ENCODE data around the gene DNAL1.

DNA sequence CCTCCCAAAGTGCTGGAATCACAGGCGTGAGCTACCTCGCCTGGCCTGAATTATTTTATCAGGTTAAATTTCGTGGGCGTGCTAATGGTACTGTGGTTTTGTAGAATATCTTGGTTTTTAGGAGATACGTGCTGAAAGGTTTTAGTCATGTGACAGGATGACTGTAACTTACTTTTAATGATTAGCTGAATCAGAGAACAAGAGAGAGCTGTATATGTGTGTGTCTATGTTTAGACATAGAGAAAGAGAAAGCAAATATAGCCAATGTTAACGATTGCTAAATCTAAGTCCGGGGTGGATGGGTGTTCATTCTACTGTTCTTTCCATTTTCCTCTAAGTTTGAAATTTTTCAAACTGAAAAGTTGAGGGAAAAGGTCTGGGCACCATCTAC lies 78.6 kb downstream of the DNAL1 start:
- TF ChIP-seq, protein P1, sequence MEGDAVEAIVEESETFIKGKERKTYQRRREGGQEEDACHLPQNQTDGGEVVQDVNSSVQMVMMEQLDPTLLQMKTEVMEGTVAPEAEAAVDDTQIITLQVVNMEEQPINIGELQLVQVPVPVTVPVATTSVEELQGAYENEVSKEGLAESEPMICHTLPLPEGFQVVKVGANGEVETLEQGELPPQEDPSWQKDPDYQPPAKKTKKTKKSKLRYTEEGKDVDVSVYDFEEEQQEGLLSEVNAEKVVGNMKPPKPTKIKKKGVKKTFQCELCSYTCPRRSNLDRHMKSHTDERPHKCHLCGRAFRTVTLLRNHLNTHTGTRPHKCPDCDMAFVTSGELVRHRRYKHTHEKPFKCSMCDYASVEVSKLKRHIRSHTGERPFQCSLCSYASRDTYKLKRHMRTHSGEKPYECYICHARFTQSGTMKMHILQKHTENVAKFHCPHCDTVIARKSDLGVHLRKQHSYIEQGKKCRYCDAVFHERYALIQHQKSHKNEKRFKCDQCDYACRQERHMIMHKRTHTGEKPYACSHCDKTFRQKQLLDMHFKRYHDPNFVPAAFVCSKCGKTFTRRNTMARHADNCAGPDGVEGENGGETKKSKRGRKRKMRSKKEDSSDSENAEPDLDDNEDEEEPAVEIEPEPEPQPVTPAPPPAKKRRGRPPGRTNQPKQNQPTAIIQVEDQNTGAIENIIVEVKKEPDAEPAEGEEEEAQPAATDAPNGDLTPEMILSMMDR (IDR thresholded peaks at IDR 0.05 in 2 of 3, conservative IDR thresholded peaks at IDR 0.05 in 1 of 3; ENCODE audit: insufficient read depth in 2 of 3, low read depth in 1 of 3, low read length in 3 of 3): no peak
- TF ChIP-seq CBX8 (IDR thresholded peaks at IDR 0.05; ENCODE audit: borderline replicate concordance, extremely low read depth, low read depth, low read length, poor library complexity, severe bottlenecking) (no peak), CHD2 (IDR thresholded peaks at IDR 0.05; ENCODE audit: low read depth, low read length) (no peak), EZH2 (IDR thresholded peaks at IDR 0.05; ENCODE audit: borderline replicate concordance, low read depth, low read length) (no peak), MYC (IDR thresholded peaks at IDR 0.05; ENCODE audit: low read depth, low read length) (no peak), MYC (CRISPR knock-in tag; IDR thresholded peaks at IDR 0.05; ENCODE audit: borderline replicate concordance, low read depth) (no peak), POLR2AphosphoS5 (IDR thresholded peaks at IDR 0.05; ENCODE audit: control insufficient read depth, insufficient read depth, low read depth, low read length) (no peak), ZZZ3 (IDR thresholded peaks at IDR 0.05) (no peak), HCFC1 (IDR thresholded peaks at IDR 0.05; ENCODE audit: low read depth, low read length) (no peak), CCAR2 (IDR thresholded peaks at IDR 0.05; ENCODE audit: low read depth, low read length) (no peak), MXI1 (IDR thresholded peaks at IDR 0.05; ENCODE audit: low read depth, low read length) (no peak), SRF (CRISPR knock-in tag; IDR thresholded peaks at IDR 0.05) (no peak), ZNF384 (IDR thresholded peaks at IDR 0.05; ENCODE audit: low read depth, low read length) (no peak)
- TF ChIP-seq, protein P2, sequence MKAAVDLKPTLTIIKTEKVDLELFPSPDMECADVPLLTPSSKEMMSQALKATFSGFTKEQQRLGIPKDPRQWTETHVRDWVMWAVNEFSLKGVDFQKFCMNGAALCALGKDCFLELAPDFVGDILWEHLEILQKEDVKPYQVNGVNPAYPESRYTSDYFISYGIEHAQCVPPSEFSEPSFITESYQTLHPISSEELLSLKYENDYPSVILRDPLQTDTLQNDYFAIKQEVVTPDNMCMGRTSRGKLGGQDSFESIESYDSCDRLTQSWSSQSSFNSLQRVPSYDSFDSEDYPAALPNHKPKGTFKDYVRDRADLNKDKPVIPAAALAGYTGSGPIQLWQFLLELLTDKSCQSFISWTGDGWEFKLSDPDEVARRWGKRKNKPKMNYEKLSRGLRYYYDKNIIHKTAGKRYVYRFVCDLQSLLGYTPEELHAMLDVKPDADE (conservative IDR thresholded peaks at IDR 0.05; ENCODE audit: control insufficient read depth, low read depth, low read length): no peak

All from K562 (cell line).